Activated T-cell treated with anti-CD3 and anti-CD28 coated beads, Interleukin-2, amount 50 U/mL, for 4 hours (primary cell): Measurements from ENCODE around the gene TM4SF20. TPM values are rescaled to one million over a fixed set of nuclear protein-coding genes. Genes with fewer than 3 reads are reported as not detected.

ENCODE experiments used
- ATAC-seq, 2 donors: fragments of 200-7000 bp; cut with Tn5 transposase; one replicate each; pipeline ENCODE4 v1.10.0; 2021
- DNase-seq: peaks from one replicate; pipeline ENCODE4 v3.0.0-alpha.2; 2020
- H3K27me3 Mint-ChIP-seq: one replicate; pipeline ENCODE4 v1.8.0; 2021; ENCODE audit warnings: low read depth, mixed read lengths
- H3K36me3 Mint-ChIP-seq: one replicate; pipeline ENCODE4 v1.8.0; 2022; ENCODE audit warnings: mixed read lengths; ENCODE audit not compliant: insufficient read depth
- H3K4me1 Mint-ChIP-seq: one replicate; pipeline ENCODE4 v1.8.0; 2021; ENCODE audit warnings: low read depth, mixed read lengths
- H3K4me3 Mint-ChIP-seq: one replicate; pipeline ENCODE4 v1.8.0; 2021; ENCODE audit warnings: mild to moderate bottlenecking, moderate library complexity, mixed read lengths
- H3K9me3 Mint-ChIP-seq: one replicate; pipeline ENCODE4 v1.8.0; 2021; ENCODE audit warnings: mixed read lengths
- total RNA-seq, 3 donors: library from RNA; stranded (reverse); gene quantifications; one replicate each; pipeline ENCODE4 v1.2.1, GENCODE V29; 2021

The TM4SF20 gene
- total RNA-seq, 3 donors from 2014 or later = 0.30 TPM; not detected in 2

- H3K27me3 Mint-ChIP-seq = no peaks in the 10 kb centered on the region
Observed at GRCh38 chr2:227325839-227326195, 53.3 kb downstream of the TM4SF20 start.

GRCh38 chr2:227324995-227325838, 53.9 kb downstream of the TM4SF20 start, which contains the start of gene MFF:
TSS of gene MFF (plus strand) at chr2:227325251. CDS start at chr2:227330666, 5,415 bp downstream.
- peak; percentile 98 to 99 for ATAC-seq
- H3K4me1 Mint-ChIP-seq = peaks cover 41% of the 10 kb centered on the region
- H3K4me3 Mint-ChIP-seq = peak within 1 kb of the TSS; percentile 94
- peak; percentile 89 for DNase-seq
- H3K9me3 Mint-ChIP-seq = no peaks in the 10 kb centered on the region
- peaks cover 5% of the 10 kb centered on the region for H3K36me3 Mint-ChIP-seq
- H3K27me3 Mint-ChIP-seq = no peaks in the 10 kb centered on the region

More at GRCh38 chr2:227325839-227326195, 53.3 kb downstream of the TM4SF20 start:
- Mint-ChIP-seq H3K36me3 (peaks cover 5% of the 10 kb centered on the region), H3K4me1 (peaks cover 43% of the 10 kb centered on the region), H3K4me3 (peak overlapping the region; percentile 94), H3K9me3 (no peaks in the 10 kb centered on the region)
- no peak for DNase-seq
- no peak for ATAC-seq

- Mint-ChIP-seq H3K27me3 (no peaks in the 10 kb centered on the region), H3K9me3 (no peaks in the 10 kb centered on the region), H3K4me3 (peak overlapping the region; percentile 94), H3K36me3 (peaks cover 5% of the 10 kb centered on the region), H3K4me1 (peaks cover 41% of the 10 kb centered on the region)
- ATAC-seq (no peak), DNase-seq (no peak)
Observed at GRCh38 chr2:227324642-227324994, 54.5 kb downstream of the TM4SF20 start.

GRCh38 chr2:227323818-227324217, 55.3 kb downstream of the TM4SF20 start:
- Mint-ChIP-seq H3K36me3 (peaks cover 2% of the 10 kb centered on the region), H3K9me3 (no peaks in the 10 kb centered on the region), H3K27me3 (no peaks in the 10 kb centered on the region), H3K4me1 (peaks cover 39% of the 10 kb centered on the region), H3K4me3 (no peak overlapping the region)
- DNase-seq (no peak), ATAC-seq (no peak)

GRCh38 chr2:227322530-227323205, 56.4 kb downstream of the TM4SF20 start:
- Mint-ChIP-seq H3K9me3 (peaks cover 2% of the 10 kb centered on the region), H3K36me3 (no peaks in the 10 kb centered on the region), H3K4me3 (no peak overlapping the region), H3K4me1 (peaks cover 28% of the 10 kb centered on the region), H3K27me3 (no peaks in the 10 kb centered on the region)
- no peak for ATAC-seq
- no peak for DNase-seq

- no peak for ATAC-seq
- Mint-ChIP-seq H3K36me3 (no peaks in the 10 kb centered on the region), H3K27me3 (no peaks in the 10 kb centered on the region), H3K9me3 (peaks cover 9% of the 10 kb centered on the region), H3K4me1 (peaks cover 11% of the 10 kb centered on the region), H3K4me3 (no peak overlapping the region)
- DNase-seq = no peak
Observed at GRCh38 chr2:227320305-227321094, 58.6 kb downstream of the TM4SF20 start.

- no peaks in the 10 kb centered on the region for H3K36me3 Mint-ChIP-seq
- H3K27me3 Mint-ChIP-seq = no peaks in the 10 kb centered on the region
- peaks cover 9% of the 10 kb centered on the region for H3K9me3 Mint-ChIP-seq
- ATAC-seq = no peak
- no peak overlapping the region for H3K4me3 Mint-ChIP-seq
- no peak for DNase-seq
- no peaks in the 10 kb centered on the region for H3K4me1 Mint-ChIP-seq
Observed at GRCh38 chr2:227317834-227318233, 61.3 kb downstream of the TM4SF20 start.

- Mint-ChIP-seq H3K9me3 (peaks cover 9% of the 10 kb centered on the region), H3K4me1 (no peaks in the 10 kb centered on the region), H3K4me3 (no peak overlapping the region), H3K36me3 (no peaks in the 10 kb centered on the region), H3K27me3 (no peaks in the 10 kb centered on the region)
- ATAC-seq (no peak), DNase-seq (no peak)
Observed at GRCh38 chr2:227313310-227313709, 65.8 kb downstream of the TM4SF20 start.

GRCh38 chr2:227312579-227312978, 66.5 kb downstream of the TM4SF20 start:
- H3K4me1 Mint-ChIP-seq = no peaks in the 10 kb centered on the region
- H3K4me3 Mint-ChIP-seq = no peak overlapping the region
- no peaks in the 10 kb centered on the region for H3K27me3 Mint-ChIP-seq
- DNase-seq (no peak), ATAC-seq (no peak)
- H3K9me3 Mint-ChIP-seq = peaks cover 6% of the 10 kb centered on the region
- no peaks in the 10 kb centered on the region for H3K36me3 Mint-ChIP-seq

Other genes with a start within 250 kb of the TM4SF20 start
- gene COL4A4, start 215.1 kb downstream of the TM4SF20 start, total RNA-seq = under 1 TPM in 1 of 3 donors, not detected in 2; 0.14 TPM
- gene COL4A3, start 214.7 kb downstream of the TM4SF20 start, total RNA-seq = under 1 TPM in 1 of 3 donors, not detected in 2; 0.16 TPM
- gene MFF, start 54.1 kb downstream of the TM4SF20 start, total RNA-seq = 10 to 100 TPM; 56.1 to 59.0 (median 58.4) TPM
- not detected for gene SCYGR1, start 8.6 kb upstream of the TM4SF20 start, total RNA-seq
- gene AGFG1, start 92.8 kb upstream of the TM4SF20 start, total RNA-seq = 100 to 1,000 TPM; 200 to 228 (median 213) TPM
- gene SCYGR2, start 219.6 kb upstream of the TM4SF20 start, total RNA-seq = not detected
- not detected for gene SCYGR3, start 235.5 kb upstream of the TM4SF20 start, total RNA-seq
- not detected for gene SCYGR4, start 238.2 kb upstream of the TM4SF20 start, total RNA-seq